Trophoblast cell (in vitro differentiated cells and primary cell): Measurements from ENCODE around the gene SLC10A7.

Source experiments
- DNase-seq, 2 donors: peaks; one replicate each; pipeline ENCODE4 v3.0.0-alpha.2; 2016
- H2AFZ ChIP-seq: 2 replicates; pipeline ENCODE4 v1.6.1; 2013; ENCODE audit warnings: low read length, moderate library complexity, mild to moderate bottlenecking; ENCODE audit not compliant: insufficient read depth, poor library complexity
- H2AK5ac ChIP-seq: 2 replicates; pipeline ENCODE4 v1.6.1; 2013; ENCODE audit warnings: mild to moderate bottlenecking, low read length
- H2BK120ac ChIP-seq: 2 replicates; pipeline ENCODE4 v1.6.1; 2013; ENCODE audit warnings: low read length, mild to moderate bottlenecking, moderate library complexity; ENCODE audit not compliant: insufficient read depth, poor library complexity
- H2BK12ac ChIP-seq: 2 replicates; pipeline ENCODE4 v1.6.1; 2013; ENCODE audit warnings: mild to moderate bottlenecking, low read length, moderate library complexity
- H2BK5ac ChIP-seq: 2 replicates; pipeline ENCODE4 v1.6.1; 2013; ENCODE audit warnings: low read length, low read depth, moderate library complexity, mild to moderate bottlenecking; ENCODE audit not compliant: poor library complexity
- H3K14ac ChIP-seq: 2 replicates; pipeline ENCODE4 v1.6.1; 2013; ENCODE audit warnings: mild to moderate bottlenecking, low read length
- H3K18ac ChIP-seq: 2 replicates; pipeline ENCODE4 v1.6.1; 2013; ENCODE audit warnings: mild to moderate bottlenecking, low read length
- H3K23ac ChIP-seq: 2 replicates; pipeline ENCODE4 v1.6.1; 2013; ENCODE audit warnings: low read length
- H3K27ac ChIP-seq: 2 replicates; pipeline ENCODE4 v1.5.1; 2013; ENCODE audit warnings: low read depth, mild to moderate bottlenecking, inconsistent platforms, low read length, moderate library complexity
- H3K27me3 ChIP-seq: 2 replicates; pipeline ENCODE4 v1.6.1; 2013; ENCODE audit warnings: inconsistent platforms, mild to moderate bottlenecking, low read length, moderate library complexity; ENCODE audit not compliant: insufficient read depth
- H3K36me3 ChIP-seq, 2 experiments: 1 replicate in 1 of 2; 2 replicates in 1 of 2; pipeline ENCODE4 v1.6.1; 2013; ENCODE audit warnings: low read length in 2 of 2, mild to moderate bottlenecking in 2 of 2, moderate library complexity in 1 of 2; ENCODE audit not compliant: insufficient read depth in 2 of 2, control insufficient read depth in 1 of 2
- H3K4ac ChIP-seq: 2 replicates; pipeline ENCODE4 v1.6.1; 2013; ENCODE audit warnings: low read depth, mild to moderate bottlenecking, low read length, moderate library complexity
- H3K4me1 ChIP-seq, 2 experiments: 1 replicate in 1 of 2; 2 replicates in 1 of 2; pipeline ENCODE4 v1.6.1; 2013; ENCODE audit warnings: low read length in 2 of 2, mild to moderate bottlenecking in 2 of 2, moderate library complexity in 1 of 2; ENCODE audit not compliant: insufficient read depth in 2 of 2, control insufficient read depth in 1 of 2
- H3K4me2 ChIP-seq: 2 replicates; pipeline ENCODE4 v1.6.1; 2013; ENCODE audit warnings: inconsistent platforms, mild to moderate bottlenecking, low read length, moderate library complexity
- H3K4me3 ChIP-seq: 2 replicates; pipeline ENCODE4 v1.5.1; 2013; ENCODE audit warnings: mild to moderate bottlenecking, low read depth, low read length, inconsistent platforms
- H3K79me1 ChIP-seq: one replicate; pipeline ENCODE4 v1.6.1; 2013; ENCODE audit warnings: low read length
- H3K79me2 ChIP-seq: 2 replicates; pipeline ENCODE4 v1.6.1; 2013; ENCODE audit warnings: low read length, mild to moderate bottlenecking; ENCODE audit not compliant: control insufficient read depth, insufficient read depth, poor library complexity
- H3K9ac ChIP-seq: 2 replicates; pipeline ENCODE4 v1.6.1; 2013; ENCODE audit warnings: mild to moderate bottlenecking, low read length
- H3K9me3 ChIP-seq: 2 replicates; pipeline ENCODE4 v1.6.1; 2013; ENCODE audit warnings: low read depth, mild to moderate bottlenecking, control low read depth, inconsistent platforms, low read length; ENCODE audit not compliant: insufficient read depth
- H4K12ac ChIP-seq: 2 replicates; pipeline ENCODE4 v1.6.1; 2013; ENCODE audit warnings: low read depth, mild to moderate bottlenecking, low read length, moderate library complexity
- H4K8ac ChIP-seq: 2 replicates; pipeline ENCODE4 v1.6.1; 2013; ENCODE audit warnings: low read depth, mild to moderate bottlenecking, low read length, moderate library complexity
- H4K91ac ChIP-seq: one replicate; pipeline ENCODE4 v1.6.1; 2013; ENCODE audit warnings: low read depth, mild to moderate bottlenecking, low read length, moderate library complexity
- WGBS: extraction: QIAGEN DNeasy Blood & Tissue Kit; methylation state at CpG from one replicate; pipeline ENCODE4 v1.1.7; 2013; ENCODE audit warnings: missing lambda C conversion rate; ENCODE audit not compliant: insufficient read length, insufficient coverage; ENCODE audit errors: extremely low coverage; 5-methylcytosine and 5-hydroxymethylcytosine counted together

Gene SLC10A7

GRCh38 chr4:146379744-146380143 lies 142.0 kb downstream of the SLC10A7 start:
- DNase-seq: peak; percentile 49 to 61
- no peak overlapping the region for H3K27ac ChIP-seq
- H2BK12ac ChIP-seq: no peak overlapping the region
- H2BK120ac ChIP-seq: no peak overlapping the region
- no peak overlapping the region for H3K4me2 ChIP-seq
- H3K23ac ChIP-seq: no peak overlapping the region
- WGBS: no CpG with 5 or more reads among the region's 2 CpGs
- no peak overlapping the region for H3K18ac ChIP-seq
- H3K4ac ChIP-seq: no peak overlapping the region
- no peaks in the 10 kb centered on the region for H3K79me1 ChIP-seq
- H4K91ac ChIP-seq: no peak overlapping the region
- H3K9me3 ChIP-seq: peaks cover 2% of the 10 kb centered on the region
- no peaks in the 10 kb centered on the region for H3K36me3 ChIP-seq
- H3K14ac ChIP-seq: no peak overlapping the region
- H2AK5ac ChIP-seq: no peak overlapping the region
- no peak overlapping the region for H2AFZ ChIP-seq
- H3K4me3 ChIP-seq: no peak overlapping the region
- no peak overlapping the region for H4K12ac ChIP-seq
- H4K8ac ChIP-seq: no peak overlapping the region
- no peaks in the 10 kb centered on the region for H3K4me1 ChIP-seq
- H3K9ac ChIP-seq: no peak overlapping the region
- no peak overlapping the region for H2BK5ac ChIP-seq
- H3K79me2 ChIP-seq: no peaks in the 10 kb centered on the region
- no peaks in the 10 kb centered on the region for H3K27me3 ChIP-seq

- H2AFZ ChIP-seq: no peak overlapping the region
Observed at GRCh38 chr4:146371812-146372211, 149.9 kb downstream of the SLC10A7 start.

GRCh38 chr4:146370841-146371240 lies 150.9 kb downstream of the SLC10A7 start:
- H3K23ac ChIP-seq: no peak overlapping the region
- H2BK12ac ChIP-seq: no peak overlapping the region
- no peak overlapping the region for H4K8ac ChIP-seq
- no peak overlapping the region for H3K4ac ChIP-seq
- H3K79me1 ChIP-seq: no peaks in the 10 kb centered on the region
- H4K12ac ChIP-seq: no peak overlapping the region
- no peak overlapping the region for H2AFZ ChIP-seq
- H2AK5ac ChIP-seq: no peak overlapping the region
- H3K4me3 ChIP-seq: no peak overlapping the region
- no peaks in the 10 kb centered on the region for H3K9me3 ChIP-seq
- no peak overlapping the region for H4K91ac ChIP-seq
- H3K79me2 ChIP-seq: no peaks in the 10 kb centered on the region
- H2BK120ac ChIP-seq: no peak overlapping the region
- no peaks in the 10 kb centered on the region for H3K36me3 ChIP-seq
- no peaks in the 10 kb centered on the region for H3K27me3 ChIP-seq
- no CpG with 5 or more reads among the region's 2 CpGs for WGBS
- no peak overlapping the region for H2BK5ac ChIP-seq
- no peak overlapping the region for H3K4me2 ChIP-seq
- H3K27ac ChIP-seq: no peak overlapping the region
- no peak overlapping the region for H3K14ac ChIP-seq
- no peak overlapping the region for H3K9ac ChIP-seq
- H3K4me1 ChIP-seq: no peaks in the 10 kb centered on the region
- DNase-seq: peak in 1 of 2 donors; percentile 68
- no peak overlapping the region for H3K18ac ChIP-seq

More at GRCh38 chr4:146371812-146372211, 149.9 kb downstream of the SLC10A7 start:
- no peak overlapping the region for H3K14ac ChIP-seq
- H3K36me3 ChIP-seq: no peaks in the 10 kb centered on the region
- no peaks in the 10 kb centered on the region for H3K79me1 ChIP-seq
- no peak overlapping the region for H2BK5ac ChIP-seq
- H2AK5ac ChIP-seq: no peak overlapping the region
- no peak overlapping the region for H4K8ac ChIP-seq
- no peak overlapping the region for H4K91ac ChIP-seq
- no peak overlapping the region for H3K4ac ChIP-seq
- H3K27me3 ChIP-seq: no peaks in the 10 kb centered on the region
- no peak overlapping the region for H2BK120ac ChIP-seq
- H3K79me2 ChIP-seq: no peaks in the 10 kb centered on the region
- no CpG with 5 or more reads among the region's 1 CpG for WGBS
- no peak overlapping the region for H3K18ac ChIP-seq
- no peak overlapping the region for H3K27ac ChIP-seq
- no peak overlapping the region for H3K4me3 ChIP-seq
- peaks cover 2% of the 10 kb centered on the region for H3K9me3 ChIP-seq
- no peak overlapping the region for H3K23ac ChIP-seq
- H3K9ac ChIP-seq: no peak overlapping the region
- no peak overlapping the region for H4K12ac ChIP-seq
- no peak overlapping the region for H2BK12ac ChIP-seq
- H3K4me2 ChIP-seq: no peak overlapping the region
- peak in 1 of 2 donors; percentile 21 for DNase-seq
- no peaks in the 10 kb centered on the region for H3K4me1 ChIP-seq

GRCh38 chr4:146369446-146369845 lies 152.3 kb downstream of the SLC10A7 start:
- no peak overlapping the region for H3K9ac ChIP-seq
- H3K4me1 ChIP-seq: no peaks in the 10 kb centered on the region
- H3K27me3 ChIP-seq: no peaks in the 10 kb centered on the region
- H4K91ac ChIP-seq: no peak overlapping the region
- no peak overlapping the region for H3K4me3 ChIP-seq
- no peaks in the 10 kb centered on the region for H3K9me3 ChIP-seq
- no peaks in the 10 kb centered on the region for H3K79me2 ChIP-seq
- no peak overlapping the region for H3K18ac ChIP-seq
- H3K4ac ChIP-seq: no peak overlapping the region
- no peak overlapping the region for H2AFZ ChIP-seq
- H4K12ac ChIP-seq: no peak overlapping the region
- WGBS: no CpG with 5 or more reads among the region's 3 CpGs
- peak in 1 of 2 donors; percentile 39 for DNase-seq
- H2AK5ac ChIP-seq: no peak overlapping the region
- H2BK5ac ChIP-seq: no peak overlapping the region
- H3K4me2 ChIP-seq: no peak overlapping the region
- no peak overlapping the region for H2BK120ac ChIP-seq
- H3K79me1 ChIP-seq: no peaks in the 10 kb centered on the region
- no peak overlapping the region for H3K27ac ChIP-seq
- H3K14ac ChIP-seq: no peak overlapping the region
- no peaks in the 10 kb centered on the region for H3K36me3 ChIP-seq
- H3K23ac ChIP-seq: no peak overlapping the region
- no peak overlapping the region for H4K8ac ChIP-seq
- no peak overlapping the region for H2BK12ac ChIP-seq
